AG20443 (cell line): ENCODE results near the gene DLG1.

ENCODE experiments used
- DNase-seq: peaks from one replicate; pipeline ENCODE4 v3.0.0; 2012; ENCODE audit warnings: low spot score, mixed read lengths

The DLG1 gene

GRCh38 chr3:196996454-196997265, 301.8 kb downstream of the DLG1 start:
- DNase-seq: no peak

GRCh38 chr3:196995646-196996355, 302.6 kb downstream of the DLG1 start:
- no peak for DNase-seq

GRCh38 chr3:196995027-196995426, 303.4 kb downstream of the DLG1 start:
- no peak for DNase-seq

GRCh38 chr3:196994056-196994455, 304.4 kb downstream of the DLG1 start:
- DNase-seq: no peak
